GM12892 (cell line): ENCODE measurements around the gene WDR53.

ENCODE experiments used
- POLR2A ChIP-seq: IDR thresholded peaks from 2 replicates; pipeline ENCODE4 v1.6.1; 2011; ENCODE audit warnings: low read depth, low read length, control low read depth
- TAF1 ChIP-seq: IDR thresholded peaks from 2 replicates; pipeline ENCODE4 v1.6.1; 2011; ENCODE audit warnings: low read depth, mild to moderate bottlenecking, control low read depth, low read length, borderline replicate concordance

- TF ChIP-seq TAF1: no peak
- no peak for TF ChIP-seq POLR2A
Measured at GRCh38 chr3:196557236-196557635, 11.1 kb downstream of the WDR53 start.
